K562 (cell line): ENCODE results near the gene YIPF1. TPM values are rescaled to one million over a fixed set of nuclear protein-coding genes. Genes with fewer than 3 reads are reported as not detected.

Experiments used
- CTCFL ChIP-seq: IDR thresholded peaks from 2 replicates; pipeline ENCODE4 v1.6.1; 2011; ENCODE audit warnings: borderline replicate concordance, low read depth, mild to moderate bottlenecking, moderate library complexity, low read length; ENCODE audit not compliant: insufficient read depth, poor library complexity, severe bottlenecking
- FOXJ3 ChIP-seq: sonication (generic); formaldehyde crosslinking; IDR thresholded peaks from 2 replicates; pipeline ENCODE4 v1.4.0; 2020; ENCODE audit warnings: mild to moderate bottlenecking, missing genetic modification reagents
- GTF2B ChIP-seq: IDR thresholded peaks from 2 replicates; pipeline ENCODE4 v1.6.1; 2011; ENCODE audit not compliant: insufficient read length; ENCODE audit errors: extremely low read depth
- KLF1 ChIP-seq: fragments of 450-650 bp; IDR thresholded peaks from 2 replicates; pipeline ENCODE4 v1.6.1; 2016; ENCODE audit warnings: missing genetic modification characterization, missing compliant biosample characterization
- NFIC ChIP-seq: fragments of 450-650 bp; IDR thresholded peaks from 2 replicates; pipeline ENCODE4 v1.6.1; 2017; ENCODE audit warnings: mild to moderate bottlenecking, inconsistent platforms
- POLR3G ChIP-seq: IDR thresholded peaks from 2 replicates; pipeline ENCODE4 v1.6.1; 2011; ENCODE audit not compliant: insufficient read length, insufficient replicate concordance; ENCODE audit errors: extremely low read depth
- PRPF4 ChIP-seq: fragments of 200-400 bp; formaldehyde crosslinking; IDR thresholded peaks from one replicate; pipeline ENCODE4 v1.6.1; 2017; ENCODE audit warnings: low read length, low read depth, mild to moderate bottlenecking; ENCODE audit not compliant: insufficient read depth, poor library complexity, severe bottlenecking
- RAD21 ChIP-seq, 2 experiments: fragments of 250-450 bp in 1 of 2; fragments of 450-650 bp in 1 of 2; sonication (Bioruptor Pico) in 1 of 2; formaldehyde crosslinking in 1 of 2; IDR thresholded peaks in 1 of 2; conservative IDR thresholded peaks in 1 of 2; 2 replicates each; pipeline versions ENCODE4 v1.4.0 to v1.8.0; 2020 to 2022; ENCODE audit warnings: mild to moderate bottlenecking in 2 of 2, moderate library complexity in 1 of 2
- REST ChIP-seq, 2 experiments: fragments of 450-650 bp; formaldehyde crosslinking in 1 of 2; IDR thresholded peaks; 2 replicates each; pipeline versions ENCODE4 v1.4.0 to v1.6.1; 2014 to 2020; ENCODE audit warnings: mild to moderate bottlenecking in 2 of 2, borderline replicate concordance in 1 of 2, low read depth in 1 of 2
- SUPT5H ChIP-seq: fragments of 450-650 bp; IDR thresholded peaks from 2 replicates; pipeline ENCODE4 v1.6.1; 2016
- TBP ChIP-seq: optimal IDR thresholded peaks from 2 replicates; pipeline ENCODE3; 2011; ENCODE audit warnings: low read depth, low read length, improper control_type of control experiment
- TSC22D4 ChIP-seq: fragments of 450-650 bp; IDR thresholded peaks from 2 replicates; pipeline ENCODE4 v1.6.1; 2016; ENCODE audit warnings: missing genetic modification characterization, missing biosample characterization, control low read depth
- ZBTB1 ChIP-seq: sonication (generic); formaldehyde crosslinking; IDR thresholded peaks from 2 replicates; pipeline ENCODE4 v1.8.1; 2023; ENCODE audit warnings: missing genetic modification reagents, low read depth, mild to moderate bottlenecking, borderline replicate concordance
- ZEB2 ChIP-seq: fragments of 450-650 bp; IDR thresholded peaks from 2 replicates; pipeline ENCODE4 v1.6.1; 2016
- ZNF76 ChIP-seq: fragments of 250-450 bp; sonication (Bioruptor Pico); IDR thresholded peaks from 2 replicates; pipeline ENCODE4 v1.4.0; 2020; ENCODE audit warnings: mild to moderate bottlenecking, moderate library complexity, borderline replicate concordance
- ZNF780A ChIP-seq: fragments of 250-450 bp; sonication (Bioruptor Pico); IDR thresholded peaks from 2 replicates; pipeline ENCODE4 v1.5.0; 2021; ENCODE audit warnings: mild to moderate bottlenecking
- polyA plus RNA-seq, 8 experiments: library from polyadenylated mRNA; depleted of rRNA in 4 of 8; stranded (reverse) in 5 of 8; unstranded in 3 of 8; fragments of >200 nt; fragmentation: Nextera tagmentation in 2 of 8; fragmentation: Illumina TruSeq in 1 of 8; extraction: Ambion mirVana in 2 of 8; extraction: Trizol in 1 of 8; gene quantifications; 2 replicates each; pipeline versions ENCODE4 v1.2.1 to v1.2.3, GENCODE V29; 2011 to 2014; ENCODE audit warnings: inconsistent platforms in 1 of 8, missing spikeins in 1 of 8
- total RNA-seq, 7 experiments: library from RNA; depleted of rRNA in 6 of 7; stranded (reverse); fragments of >200 nt in 6 of 7; fragmentation: Illumina TruSeq in 2 of 7; extraction: Trizol in 2 of 7; gene quantifications; 2 replicates each; pipeline versions ENCODE4 v1.2.1 to v1.2.3, GENCODE V29; 2011 to 2021; ENCODE audit warnings: low replicate concordance in 1 of 7

Gene YIPF1
- total and polyA plus RNA-seq, 9 of the 15 experiments (the other 6 are each of a cell fraction or from before 2014, with no cell fraction given): 11.5 to 37.5 (median 19.2) TPM

GRCh38 chr1:53860967-53861411 lies 28.6 kb downstream of the YIPF1 start (continued):
- TF ChIP-seq REST (IDR thresholded peaks at IDR 0.05; ENCODE audit: borderline replicate concordance): peak; percentile 71
- TF ChIP-seq REST (CRISPR knock-in tag; IDR thresholded peaks at IDR 0.05; ENCODE audit: low read depth): no peak
- TF ChIP-seq PRPF4: no peak
- TF ChIP-seq FOXJ3 (CRISPR knock-in tag): no peak
- peak; percentile 13; the same call in 1 of the 2 replicates for TF ChIP-seq NFIC
- no peak for TF ChIP-seq KLF1
- TF ChIP-seq CTCFL: peak; percentile 32
- TF ChIP-seq RAD21 (CRISPR knock-in tag; conservative IDR thresholded peaks at IDR 0.05 in 1 of 2, IDR thresholded peaks at IDR 0.05 in 1 of 2): peak; percentile 81 to 92
- 0 out of 2 replicates have a peak, but pooled peaks have one; percentile 32 for TF ChIP-seq ZNF76 (CRISPR knock-in tag)
- peak; percentile 33 for TF ChIP-seq TBP
- no peak for TF ChIP-seq POLR3G
- TF ChIP-seq ZEB2: no peak
- TF ChIP-seq SUPT5H: no peak
- TF ChIP-seq TSC22D4: no peak
- no peak for TF ChIP-seq ZNF780A
- TF ChIP-seq ZBTB1 (CRISPR knock-in tag): no peak
- no peak for TF ChIP-seq GTF2B
